HepG2 (cell line): ENCODE data around the gene HDAC5. TPM values are rescaled to one million over a fixed set of nuclear protein-coding genes. Genes with fewer than 3 reads are reported as not detected.
A peak's percentile ranks its signal among the peaks of the same experiment; 100 is the strongest.

Experiments used
- CBFB ChIP-seq: sonication (generic); formaldehyde crosslinking; IDR thresholded peaks from 2 replicates; pipeline ENCODE4 v1.4.0; 2020; ENCODE audit warnings: missing genetic modification reagents
- DPF2 ChIP-seq: sonication (generic); formaldehyde crosslinking; IDR thresholded peaks from 2 replicates; pipeline ENCODE4 v1.4.0; 2020; ENCODE audit warnings: mild to moderate bottlenecking, low read depth, missing genetic modification reagents, borderline replicate concordance
- FOSL1 ChIP-seq: sonication (generic); formaldehyde crosslinking; IDR thresholded peaks from 2 replicates; pipeline ENCODE4 v1.9.0; 2021; ENCODE audit warnings: missing genetic modification reagents, borderline replicate concordance
- HNRNPH1 ChIP-seq: fragments of 200-400 bp; formaldehyde crosslinking; optimal IDR thresholded peaks from 2 replicates; pipeline ENCODE3; 2017; ENCODE audit warnings: mild to moderate bottlenecking, low read depth, low read length
- HNRNPUL1 ChIP-seq: fragments of 200-400 bp; formaldehyde crosslinking; IDR thresholded peaks from 2 replicates; pipeline ENCODE4 v1.6.1; 2017; ENCODE audit warnings: low read depth, mild to moderate bottlenecking, low read length, moderate library complexity
- KAT2B ChIP-seq: fragments of 150-350 bp; IDR thresholded peaks from 2 replicates; pipeline ENCODE4 v1.6.1; 2014; ENCODE audit warnings: low read depth, low read length, borderline replicate concordance
- NFE2 ChIP-seq: sonication (generic); formaldehyde crosslinking; IDR thresholded peaks from 2 replicates; pipeline ENCODE4 v1.4.0; 2020; ENCODE audit warnings: missing genetic modification reagents
- NONO ChIP-seq, 2 experiments: fragments of 450-650 bp in 1 of 2; sonication (generic) in 1 of 2; formaldehyde crosslinking in 1 of 2; IDR thresholded peaks in 1 of 2; conservative IDR thresholded peaks in 1 of 2; 2 replicates each; pipeline versions ENCODE4 v1.6.1 to v1.8.0; 2017 to 2022; ENCODE audit warnings: mild to moderate bottlenecking in 1 of 2, missing genetic modification reagents in 1 of 2, moderate library complexity in 1 of 2
- SIN3A ChIP-seq: IDR thresholded peaks from 2 replicates; pipeline ENCODE4 v1.6.1; 2011; ENCODE audit warnings: low read depth, mild to moderate bottlenecking, control low read depth, low read length, borderline replicate concordance
- SMYD3 ChIP-seq: sonication (generic); formaldehyde crosslinking; IDR thresholded peaks from 2 replicates; pipeline ENCODE4 v1.8.1; 2023; ENCODE audit warnings: mild to moderate bottlenecking, missing genetic modification reagents
- SNAI1 ChIP-seq: sonication (generic); formaldehyde crosslinking; IDR thresholded peaks from 2 replicates; pipeline ENCODE4 v1.5.0; 2020; ENCODE audit warnings: mild to moderate bottlenecking, missing genetic modification reagents, borderline replicate concordance
- SRY ChIP-seq: sonication (generic); formaldehyde crosslinking; IDR thresholded peaks from 2 replicates; pipeline ENCODE4 v1.8.0; 2022; ENCODE audit warnings: mild to moderate bottlenecking, missing genetic modification reagents
- TEAD2 ChIP-seq: sonication (generic); formaldehyde crosslinking; IDR thresholded peaks from 2 replicates; pipeline ENCODE4 v1.9.0; 2021; ENCODE audit warnings: missing genetic modification reagents
- ZFAT ChIP-seq: sonication (generic); formaldehyde crosslinking; conservative IDR thresholded peaks from 2 replicates; pipeline ENCODE4 v1.8.1; 2023; ENCODE audit warnings: missing genetic modification reagents, inconsistent platforms
- ZFP41 ChIP-seq: sonication (generic); formaldehyde crosslinking; IDR thresholded peaks from 2 replicates; pipeline ENCODE4 v1.4.0; 2020; ENCODE audit warnings: mild to moderate bottlenecking, missing genetic modification reagents, borderline replicate concordance
- ZNF256 ChIP-seq: sonication (generic); formaldehyde crosslinking; conservative IDR thresholded peaks from 2 replicates; pipeline ENCODE4 v1.4.0; 2020; ENCODE audit warnings: missing genetic modification reagents
- ZNF382 ChIP-seq: sonication (generic); formaldehyde crosslinking; IDR thresholded peaks from 2 replicates; pipeline ENCODE4 v1.5.0; 2020; ENCODE audit warnings: missing genetic modification reagents, mild to moderate bottlenecking, borderline replicate concordance
- ZNF577 ChIP-seq: sonication (generic); formaldehyde crosslinking; IDR thresholded peaks from 2 replicates; pipeline ENCODE4 v1.4.0; 2020; ENCODE audit warnings: mild to moderate bottlenecking, low read depth, missing genetic modification reagents, borderline replicate concordance
- ZNF614 ChIP-seq: IDR thresholded peaks from 2 replicates; pipeline ENCODE4 v1.6.1; 2018; ENCODE audit warnings: missing biosample characterization, missing genetic modification reagents, inconsistent platforms, borderline replicate concordance
- ZNF775 ChIP-seq: sonication (generic); formaldehyde crosslinking; IDR thresholded peaks from 2 replicates; pipeline ENCODE4 v1.4.0; 2020; ENCODE audit warnings: missing genetic modification reagents, mild to moderate bottlenecking, moderate library complexity, borderline replicate concordance
- ZNF891 ChIP-seq: sonication (generic); formaldehyde crosslinking; IDR thresholded peaks from 2 replicates; pipeline ENCODE4 v1.5.0; 2020; ENCODE audit warnings: mild to moderate bottlenecking, missing genetic modification reagents
- polyA plus RNA-seq, 8 experiments: library from polyadenylated mRNA; depleted of rRNA in 3 of 8; stranded (reverse) in 7 of 8; unstranded in 1 of 8; fragments of >200 nt; fragmentation: Illumina TruSeq in 4 of 8; extraction: Trizol in 4 of 8; gene quantifications; 2 replicates each; pipeline versions ENCODE4 v1.2.1 to v1.2.3, GENCODE V29; 2011 to 2016; ENCODE audit warnings: low read depth in 4 of 8, missing spikeins in 1 of 8, mixed read lengths in 1 of 8; ENCODE audit not compliant: insufficient read depth in 1 of 8
- total RNA-seq, 5 experiments: library from RNA; depleted of rRNA; stranded (reverse); fragments of >200 nt; fragmentation: Illumina TruSeq; extraction: Trizol; gene quantifications; 2 replicates each; pipeline ENCODE4 v1.2.3, GENCODE V29; 2016; ENCODE audit warnings: low read depth in 1 of 5
- TF ChIP-seq, protein P1 (sequence below): sonication (generic); formaldehyde crosslinking; IDR thresholded peaks from 2 replicates; pipeline ENCODE4 v1.4.0; 2020; ENCODE audit warnings: missing genetic modification reagents, borderline replicate concordance
- TF ChIP-seq, protein P2 (sequence below): sonication (generic); formaldehyde crosslinking; IDR thresholded peaks from 2 replicates; pipeline ENCODE4 v1.5.0; 2020; ENCODE audit warnings: mild to moderate bottlenecking, missing genetic modification reagents
- TF ChIP-seq, protein P3 (sequence below): sonication (generic); formaldehyde crosslinking; IDR thresholded peaks from 2 replicates; pipeline ENCODE4 v1.8.1; 2023; ENCODE audit warnings: mild to moderate bottlenecking, missing genetic modification reagents

The HDAC5 gene
- total and polyA plus RNA-seq, 2 of the 13 experiments (the other 11 are each of a cell fraction or from before 2014, with no cell fraction given), result 46.4 to 85.4 TPM

DNA sequence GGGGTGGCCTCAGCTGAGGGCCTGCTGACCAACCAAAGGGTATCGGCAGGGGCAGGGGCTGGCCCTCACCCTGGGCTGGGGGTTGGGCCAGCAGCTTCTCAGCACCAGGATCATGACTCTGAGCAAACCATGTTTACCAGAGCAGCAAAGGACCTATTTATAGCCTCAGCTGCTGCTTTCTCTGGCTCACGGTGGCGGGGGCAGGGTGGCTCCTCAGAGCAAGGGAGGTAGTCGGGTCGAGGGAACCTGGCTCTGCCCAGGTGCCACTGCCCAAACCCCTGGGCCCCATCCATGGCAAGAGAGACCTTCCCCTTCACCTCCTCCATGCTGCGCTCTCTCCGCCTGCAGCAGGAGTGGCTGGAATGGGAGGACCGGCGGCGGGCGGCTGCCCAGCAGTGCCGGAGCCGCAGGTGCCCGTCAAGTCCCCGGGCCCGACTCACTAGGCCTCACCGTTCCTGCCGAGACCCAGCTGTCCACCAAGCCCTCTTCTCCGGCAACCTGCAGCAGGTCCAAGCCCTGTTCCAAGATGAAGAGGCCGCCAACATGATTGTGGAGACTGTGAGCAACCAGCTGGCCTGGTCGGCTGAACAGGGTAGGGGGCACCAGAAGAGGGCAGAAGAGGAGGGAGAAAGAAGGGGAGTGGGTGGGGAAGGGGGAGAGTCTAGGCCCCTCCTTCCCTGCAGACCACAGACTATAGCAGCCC, 47.2 kb upstream of the HDAC5 start, which contains the start of gene ASB16 (continued):
- TF ChIP-seq, protein P1, sequence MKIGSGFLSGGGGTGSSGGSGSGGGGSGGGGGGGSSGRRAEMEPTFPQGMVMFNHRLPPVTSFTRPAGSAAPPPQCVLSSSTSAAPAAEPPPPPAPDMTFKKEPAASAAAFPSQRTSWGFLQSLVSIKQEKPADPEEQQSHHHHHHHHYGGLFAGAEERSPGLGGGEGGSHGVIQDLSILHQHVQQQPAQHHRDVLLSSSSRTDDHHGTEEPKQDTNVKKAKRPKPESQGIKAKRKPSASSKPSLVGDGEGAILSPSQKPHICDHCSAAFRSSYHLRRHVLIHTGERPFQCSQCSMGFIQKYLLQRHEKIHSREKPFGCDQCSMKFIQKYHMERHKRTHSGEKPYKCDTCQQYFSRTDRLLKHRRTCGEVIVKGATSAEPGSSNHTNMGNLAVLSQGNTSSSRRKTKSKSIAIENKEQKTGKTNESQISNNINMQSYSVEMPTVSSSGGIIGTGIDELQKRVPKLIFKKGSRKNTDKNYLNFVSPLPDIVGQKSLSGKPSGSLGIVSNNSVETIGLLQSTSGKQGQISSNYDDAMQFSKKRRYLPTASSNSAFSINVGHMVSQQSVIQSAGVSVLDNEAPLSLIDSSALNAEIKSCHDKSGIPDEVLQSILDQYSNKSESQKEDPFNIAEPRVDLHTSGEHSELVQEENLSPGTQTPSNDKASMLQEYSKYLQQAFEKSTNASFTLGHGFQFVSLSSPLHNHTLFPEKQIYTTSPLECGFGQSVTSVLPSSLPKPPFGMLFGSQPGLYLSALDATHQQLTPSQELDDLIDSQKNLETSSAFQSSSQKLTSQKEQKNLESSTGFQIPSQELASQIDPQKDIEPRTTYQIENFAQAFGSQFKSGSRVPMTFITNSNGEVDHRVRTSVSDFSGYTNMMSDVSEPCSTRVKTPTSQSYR (CRISPR knock-in tag), result peak; percentile 74
- no peak for TF ChIP-seq ZNF256
- no peak for TF ChIP-seq SNAI1
- TF ChIP-seq ZNF577 (CRISPR knock-in tag), result no peak
- no peak for TF ChIP-seq DPF2 (CRISPR knock-in tag)
- no peak for TF ChIP-seq ZNF775 (CRISPR knock-in tag)
- no peak for TF ChIP-seq ZFP41 (CRISPR knock-in tag)
- TF ChIP-seq ZNF614, result 0 out of 2 replicates have a peak, but pooled peaks have one; percentile 38
- TF ChIP-seq, protein P2, sequence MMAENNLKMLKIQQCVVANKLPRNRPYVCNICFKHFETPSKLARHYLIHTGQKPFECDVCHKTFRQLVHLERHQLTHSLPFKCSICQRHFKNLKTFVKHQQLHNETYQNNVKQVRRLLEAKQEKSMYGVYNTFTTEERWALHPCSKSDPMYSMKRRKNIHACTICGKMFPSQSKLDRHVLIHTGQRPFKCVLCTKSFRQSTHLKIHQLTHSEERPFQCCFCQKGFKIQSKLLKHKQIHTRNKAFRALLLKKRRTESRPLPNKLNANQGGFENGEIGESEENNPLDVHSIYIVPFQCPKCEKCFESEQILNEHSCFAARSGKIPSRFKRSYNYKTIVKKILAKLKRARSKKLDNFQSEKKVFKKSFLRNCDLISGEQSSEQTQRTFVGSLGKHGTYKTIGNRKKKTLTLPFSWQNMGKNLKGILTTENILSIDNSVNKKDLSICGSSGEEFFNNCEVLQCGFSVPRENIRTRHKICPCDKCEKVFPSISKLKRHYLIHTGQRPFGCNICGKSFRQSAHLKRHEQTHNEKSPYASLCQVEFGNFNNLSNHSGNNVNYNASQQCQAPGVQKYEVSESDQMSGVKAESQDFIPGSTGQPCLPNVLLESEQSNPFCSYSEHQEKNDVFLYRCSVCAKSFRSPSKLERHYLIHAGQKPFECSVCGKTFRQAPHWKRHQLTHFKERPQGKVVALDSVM (CRISPR knock-in tag), result no peak
- TF ChIP-seq SIN3A, result no peak
- peak; percentile 76 for TF ChIP-seq ZNF891 (CRISPR knock-in tag)
- no peak for TF ChIP-seq ZFAT (CRISPR knock-in tag)
- TF ChIP-seq HNRNPUL1, result no peak
- no peak for TF ChIP-seq TEAD2 (CRISPR knock-in tag)
- no peak for TF ChIP-seq SMYD3 (CRISPR knock-in tag)
- no peak for TF ChIP-seq NFE2 (CRISPR knock-in tag)
- no peak for TF ChIP-seq NONO (IDR thresholded peaks at IDR 0.05)
- TF ChIP-seq NONO (CRISPR knock-in tag; conservative IDR thresholded peaks at IDR 0.05), result no peak; the same call in 1 of the 2 replicates
- 0 out of 2 replicates have a peak, but pooled peaks have one; percentile 61 for TF ChIP-seq SRY (CRISPR knock-in tag)
- TF ChIP-seq CBFB (CRISPR knock-in tag), result no peak
- TF ChIP-seq, protein P3, sequence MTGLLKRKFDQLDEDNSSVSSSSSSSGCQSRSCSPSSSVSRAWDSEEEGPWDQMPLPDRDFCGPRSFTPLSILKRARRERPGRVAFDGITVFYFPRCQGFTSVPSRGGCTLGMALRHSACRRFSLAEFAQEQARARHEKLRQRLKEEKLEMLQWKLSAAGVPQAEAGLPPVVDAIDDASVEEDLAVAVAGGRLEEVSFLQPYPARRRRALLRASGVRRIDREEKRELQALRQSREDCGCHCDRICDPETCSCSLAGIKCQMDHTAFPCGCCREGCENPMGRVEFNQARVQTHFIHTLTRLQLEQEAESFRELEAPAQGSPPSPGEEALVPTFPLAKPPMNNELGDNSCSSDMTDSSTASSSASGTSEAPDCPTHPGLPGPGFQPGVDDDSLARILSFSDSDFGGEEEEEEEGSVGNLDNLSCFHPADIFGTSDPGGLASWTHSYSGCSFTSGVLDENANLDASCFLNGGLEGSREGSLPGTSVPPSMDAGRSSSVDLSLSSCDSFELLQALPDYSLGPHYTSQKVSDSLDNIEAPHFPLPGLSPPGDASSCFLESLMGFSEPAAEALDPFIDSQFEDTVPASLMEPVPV (CRISPR knock-in tag), result 0 out of 2 replicates have a peak, but pooled peaks have one; percentile 25
- no peak for TF ChIP-seq HNRNPH1
- TF ChIP-seq FOSL1 (CRISPR knock-in tag), result no peak
- no peak for TF ChIP-seq ZNF382
- no peak for TF ChIP-seq KAT2B
